H9 (cell line): ENCODE data around the gene FIGNL2. TPM values are rescaled to one million over a fixed set of nuclear protein-coding genes. Genes with fewer than 3 reads are reported as not detected.

ENCODE experiments used
- DNase-seq: peaks from one replicate; pipeline ENCODE4 v3.0.0-alpha.2; 2017
- H2AFZ ChIP-seq: one replicate; pipeline ENCODE4 v1.6.1; 2013; ENCODE audit warnings: mild to moderate bottlenecking, low read length, control low read depth, moderate library complexity
- H2AK5ac ChIP-seq: 2 replicates; pipeline ENCODE4 v1.6.1; 2013; ENCODE audit warnings: low read length, control low read depth, mixed read lengths; ENCODE audit not compliant: insufficient read length
- H2BK120ac ChIP-seq: one replicate; pipeline ENCODE4 v1.6.1; 2013; ENCODE audit warnings: low read depth, mild to moderate bottlenecking, low read length, control low read depth, inconsistent platforms; ENCODE audit not compliant: poor library complexity, severe bottlenecking
- H2BK12ac ChIP-seq: 2 replicates; pipeline ENCODE4 v1.6.1; 2013; ENCODE audit warnings: low read length, control low read depth, mixed read lengths, low read depth; ENCODE audit not compliant: insufficient read length
- H2BK15ac ChIP-seq: 2 replicates; pipeline ENCODE4 v1.6.1; 2013; ENCODE audit warnings: low read depth, low read length, control low read depth
- H2BK20ac ChIP-seq: one replicate; pipeline ENCODE4 v1.6.1; 2013; ENCODE audit warnings: low read depth, mild to moderate bottlenecking, low read length, control low read depth, inconsistent platforms; ENCODE audit not compliant: poor library complexity, severe bottlenecking
- H2BK5ac ChIP-seq: 2 replicates; pipeline ENCODE4 v1.6.1; 2013; ENCODE audit warnings: low read length, control low read depth, mixed read lengths; ENCODE audit not compliant: insufficient read length
- H3K14ac ChIP-seq: 2 replicates; pipeline ENCODE4 v1.6.1; 2013; ENCODE audit warnings: low read length, control low read depth; ENCODE audit not compliant: insufficient read depth
- H3K18ac ChIP-seq: 2 replicates; pipeline ENCODE4 v1.6.1; 2013; ENCODE audit warnings: low read depth, mild to moderate bottlenecking, mixed read lengths, low read length, control low read depth; ENCODE audit not compliant: insufficient read length
- H3K23ac ChIP-seq: 2 replicates; pipeline ENCODE4 v1.6.1; 2013; ENCODE audit warnings: low read length, control low read depth, mixed read lengths, low read depth; ENCODE audit not compliant: insufficient read length
- H3K23me2 ChIP-seq: 2 replicates; pipeline ENCODE4 v1.6.1; 2013; ENCODE audit warnings: low read depth, mild to moderate bottlenecking, mixed read lengths, low read length, control low read depth; ENCODE audit not compliant: insufficient read length, poor library complexity, severe bottlenecking
- H3K27ac ChIP-seq: 2 replicates; pipeline ENCODE4 v1.5.1; 2013; ENCODE audit warnings: low read length, control low read depth, mixed read lengths, low read depth; ENCODE audit not compliant: insufficient read length
- H3K27me3 ChIP-seq: 2 replicates; pipeline ENCODE4 v1.6.1; 2013; ENCODE audit warnings: low read length, control low read depth, inconsistent platforms; ENCODE audit not compliant: insufficient read depth
- H3K4ac ChIP-seq: 2 replicates; pipeline ENCODE4 v1.6.1; 2013; ENCODE audit warnings: low read depth, mild to moderate bottlenecking, control low read depth, inconsistent platforms, low read length, moderate library complexity
- H3K4me1 ChIP-seq: 2 replicates; pipeline ENCODE4 v1.6.1; 2013; ENCODE audit warnings: low read length, control low read depth, inconsistent platforms; ENCODE audit not compliant: insufficient read depth
- H3K4me2 ChIP-seq: 2 replicates; pipeline ENCODE4 v1.6.1; 2013; ENCODE audit warnings: low read length, control low read depth, mixed read lengths; ENCODE audit not compliant: insufficient read length, insufficient read depth
- H3K56ac ChIP-seq: 2 replicates; pipeline ENCODE4 v1.6.1; 2013; ENCODE audit warnings: low read depth, mild to moderate bottlenecking, mixed read lengths, low read length, control low read depth; ENCODE audit not compliant: insufficient read length
- H3K79me1 ChIP-seq: 2 replicates; pipeline ENCODE4 v1.6.1; 2013; ENCODE audit warnings: low read depth, mild to moderate bottlenecking, moderate library complexity, low read length, control low read depth, inconsistent platforms; ENCODE audit not compliant: insufficient read depth, poor library complexity, severe bottlenecking
- H3K79me2 ChIP-seq: 2 replicates; pipeline ENCODE4 v1.6.1; 2013; ENCODE audit warnings: low read length, control low read depth, inconsistent platforms; ENCODE audit not compliant: insufficient read depth
- H3K9ac ChIP-seq: 2 replicates; pipeline ENCODE4 v1.6.1; 2013; ENCODE audit warnings: low read length, control low read depth, mixed read lengths; ENCODE audit not compliant: insufficient read length; ENCODE audit errors: extremely low read depth
- H3K9me3 ChIP-seq: one replicate; pipeline ENCODE4 v1.6.1; 2013; ENCODE audit warnings: low read depth, low read length, inconsistent platforms; ENCODE audit not compliant: control insufficient read depth
- H3T11ph ChIP-seq: one replicate; pipeline ENCODE4 v1.6.1; 2013; ENCODE audit warnings: mild to moderate bottlenecking, low read length, control low read depth, inconsistent platforms
- H4K20me1 ChIP-seq: one replicate; pipeline ENCODE4 v1.6.1; 2013; ENCODE audit not compliant: control insufficient read depth, insufficient read length, insufficient read depth
- H4K5ac ChIP-seq: 2 replicates; pipeline ENCODE4 v1.6.1; 2013; ENCODE audit warnings: low read depth, mild to moderate bottlenecking, mixed read lengths, low read length, control low read depth; ENCODE audit not compliant: insufficient read length
- H4K8ac ChIP-seq: replicated peaks from 2 replicates; pipeline ENCODE4 v1.6.1; 2013; ENCODE audit warnings: low read length, control low read depth, mixed read lengths, low read depth; ENCODE audit not compliant: insufficient read length
- H4K91ac ChIP-seq: 2 replicates; pipeline ENCODE4 v1.6.1; 2013; ENCODE audit warnings: low read depth, mild to moderate bottlenecking, moderate library complexity, mixed read lengths, low read length, control low read depth; ENCODE audit not compliant: insufficient read length
- H3K27ac Mint-ChIP-seq, 3 experiments: 2 replicates in 2 of 3; 3 replicates in 1 of 3; pipeline ENCODE4 v1.8.0; 2020 to 2021; ENCODE audit warnings: mixed read lengths in 3 of 3, mild to moderate bottlenecking in 1 of 3, moderate library complexity in 1 of 3
- H3K27me3 Mint-ChIP-seq: 2 replicates; pipeline ENCODE4 v1.8.0; 2021; ENCODE audit warnings: low read depth, mild to moderate bottlenecking, moderate library complexity, mixed read lengths
- H3K36me3 Mint-ChIP-seq, 3 experiments: 2 replicates in 2 of 3; 3 replicates in 1 of 3; pipeline ENCODE4 v1.8.0; 2020 to 2021; ENCODE audit warnings: low read depth in 3 of 3, mixed read lengths in 3 of 3; ENCODE audit not compliant: insufficient read depth in 1 of 3
- H3K4me1 Mint-ChIP-seq, 2 experiments: 2 replicates each; pipeline ENCODE4 v1.8.0; 2020; ENCODE audit warnings: mixed read lengths in 2 of 2
- H3K4me3 Mint-ChIP-seq, 2 experiments: 2 replicates in 1 of 2; 3 replicates in 1 of 2; pipeline ENCODE4 v1.8.0; 2020 to 2021; ENCODE audit warnings: mild to moderate bottlenecking in 2 of 2, mixed read lengths in 2 of 2, moderate library complexity in 1 of 2
- H3K9me3 Mint-ChIP-seq, 2 experiments: 2 replicates in 1 of 2; 3 replicates in 1 of 2; pipeline ENCODE4 v1.8.0; 2020; ENCODE audit warnings: mild to moderate bottlenecking in 2 of 2, mixed read lengths in 2 of 2, moderate library complexity in 1 of 2
- CTCF ChIP-seq: fragments of 200-600 bp; sonication (generic); conservative IDR thresholded peaks from 3 replicates; pipeline ENCODE4 v1.8.0; 2021; ENCODE audit warnings: antibody characterized with exemption, mild to moderate bottlenecking
- WGBS: extraction: QIAGEN DNeasy Blood & Tissue Kit; methylation state at CpG from one replicate; pipeline ENCODE4 v1.1.7; 2013; ENCODE audit warnings: missing lambda C conversion rate, low lambda C conversion rate, mixed read lengths; ENCODE audit not compliant: insufficient read length; ENCODE audit errors: extremely low coverage; 5-methylcytosine and 5-hydroxymethylcytosine counted together
- total RNA-seq: library from RNA; stranded (reverse); gene quantifications from 2 replicates; pipeline ENCODE4 v1.2.1, GENCODE V29; 2021

The FIGNL2 gene
- total RNA-seq, 1 experiment from 2014 or later = 19.7 TPM

GRCh38 chr12:51872689-51872981 is 24.1 kb upstream of the FIGNL2 start:
- Histone ChIP-seq H3K27ac (no peak overlapping the region), H3K23ac (no peak overlapping the region), H4K91ac (no peak overlapping the region), H3K79me2 (no peaks in the 10 kb centered on the region), H3T11ph (no peak overlapping the region), H2BK120ac (no peak overlapping the region), H2AFZ (no peak overlapping the region), H3K4ac (no peak overlapping the region), H4K20me1 (no peaks in the 10 kb centered on the region), H4K5ac (no peak overlapping the region), H3K4me1 (no peaks in the 10 kb centered on the region), H3K27me3 (peaks cover 7% of the 10 kb centered on the region; the same call in 1 of the 2 replicates), H2BK5ac (no peak overlapping the region), H3K9ac (no peak overlapping the region), H3K56ac (no peak overlapping the region), H3K4me2 (no peak overlapping the region), H3K14ac (no peak overlapping the region), H2BK12ac (no peak overlapping the region), H2AK5ac (no peak overlapping the region), H2BK20ac (no peak overlapping the region), H4K8ac (no peak overlapping the region), H3K9me3 (no peaks in the 10 kb centered on the region), H3K18ac (no peak overlapping the region), H3K23me2 (peaks cover 14% of the 10 kb centered on the region), H3K79me1 (no peaks in the 10 kb centered on the region), H2BK15ac (no peak overlapping the region)
- WGBS = no CpG with 5 or more reads among the region's 3 CpGs
- no peak overlapping the region for H3K4me3 Mint-ChIP-seq
- no peak for TF ChIP-seq CTCF
- H3K27ac Mint-ChIP-seq = no peak overlapping the region
- no peak for DNase-seq
- H3K36me3 Mint-ChIP-seq = no peaks in the 10 kb centered on the region; a peak in 1 of 7 replicates
- H3K4me1 Mint-ChIP-seq = peaks cover 45 to 62% of the 10 kb centered on the region in 2 experiments
- H3K9me3 Mint-ChIP-seq = no peaks in the 10 kb centered on the region; a peak in 1 of 5 replicates
- H3K27me3 Mint-ChIP-seq = peaks cover 45% of the 10 kb centered on the region
